Mucosa of descending colon (tissue), 3 donors: ENCODE results near the gene GADD45G. TPM values are rescaled to one million over a fixed set of nuclear protein-coding genes. Genes with fewer than 3 reads are reported as not detected.
A peak's percentile ranks its signal among the peaks of the same experiment; 100 is the strongest.

Source experiments
- ATAC-seq: fragments of 200-7000 bp; cut with Tn5 transposase; one replicate; pipeline ENCODE4 v1.9.1; 2020; ENCODE audit warnings: mild to moderate bottlenecking, moderate library complexity
- DNase-seq, 3 donors: peaks; one replicate each; pipeline ENCODE4 v3.0.0-alpha.2; 2020
- H3K36me3 ChIP-seq: fragments of 200-600 bp; one replicate; pipeline ENCODE4 v1.8.0; 2021; ENCODE audit warnings: low read depth, mild to moderate bottlenecking
- H3K4me1 ChIP-seq: fragments of 200-600 bp; one replicate; pipeline ENCODE4 v1.8.0; 2021; ENCODE audit warnings: low read depth, mild to moderate bottlenecking
- H3K4me3 ChIP-seq: fragments of 200-600 bp; one replicate; pipeline ENCODE4 v1.8.0; 2021; ENCODE audit warnings: mild to moderate bottlenecking
- H3K9me3 ChIP-seq: fragments of 200-600 bp; one replicate; pipeline ENCODE4 v1.8.0; 2021; ENCODE audit warnings: mild to moderate bottlenecking
- CTCF ChIP-seq: fragments of 200-600 bp; IDR thresholded peaks from one replicate; pipeline ENCODE4 v1.8.0; 2022; ENCODE audit warnings: antibody characterized with exemption, mild to moderate bottlenecking
- intact Hi-C, 2 donors: fragments of 100-400 bp; cut with DNase I in 1 of 2; cut with micrococcal nuclease in 1 of 2; formaldehyde crosslinking; loops; one replicate each; pipeline versions ENCODE4 v1.11.0 to v1.11.1; 2022; cut with DNase I, micrococcal nuclease
- total RNA-seq, 3 donors: library from RNA; stranded (reverse); fragmentation: NEBNext Ultra II Directional in 2 of 3; extraction: Animal tissue kit (Norgen Biotek cat#: 25700) in 2 of 3; gene quantifications; one replicate each; pipeline versions ENCODE4 v1.2.1 to v1.2.4, GENCODE V29; 2021 to 2023
- donor health status: DM: no; HTN: no; CAD: no; lungs with moderate emphysema.
- donor health status: DM: no; HTN: no; CAD: no.
- donor health status: DM: no; HTN: yes; CAD: no.

Gene GADD45G
- total RNA-seq, 3 donors from 2014 or later = 5.4 to 18.4 (median 6.6) TPM

GRCh38 chr9:89602978-89603766 lies 1.6 kb upstream of the GADD45G start:
- TF ChIP-seq CTCF = peak; percentile 75
- H3K4me3 ChIP-seq = no peak overlapping the region
- H3K4me1 ChIP-seq = peaks cover 16% of the 10 kb centered on the region
- no peaks in the 10 kb centered on the region for H3K36me3 ChIP-seq
- intact Hi-C loops = loop anchor here (2.0 to 10.0 kb wide), 2 partner anchors 402 to 500 kb away; no protein-coding TSS in a partner anchor
- H3K9me3 ChIP-seq = no peaks in the 10 kb centered on the region
- peak; percentile 92 to 96 (median 95) for DNase-seq
- peak; percentile 49 for ATAC-seq

GRCh38 chr9:89603767-89604665 lies 796 bp upstream of the GADD45G start:
- Histone ChIP-seq H3K9me3 (no peaks in the 10 kb centered on the region), H3K4me1 (peaks cover 16% of the 10 kb centered on the region), H3K36me3 (no peaks in the 10 kb centered on the region), H3K4me3 (no peak overlapping the region)
- ATAC-seq (peak; percentile 37), DNase-seq (peak; percentile 83 to 87 (median 87))
- no peak for TF ChIP-seq CTCF
- intact Hi-C loops = loop anchor here (2.0 to 10.0 kb wide), 2 partner anchors 401 to 499 kb away; no protein-coding TSS in a partner anchor

GRCh38 chr9:89605465-89606048 lies 745 bp downstream of the GADD45G start:
- no peak for TF ChIP-seq CTCF
- peaks cover 16% of the 10 kb centered on the region for H3K4me1 ChIP-seq
- intact Hi-C loops = loop anchor here in 1 of 2 donors (10.0 kb wide), 1 partner anchor 399 kb away; no protein-coding TSS in a partner anchor
- H3K4me3 ChIP-seq = peak overlapping the region; percentile 64
- ATAC-seq (peak; percentile 54), DNase-seq (peak; percentile 68 to 85 (median 76))
- H3K9me3 ChIP-seq = no peaks in the 10 kb centered on the region
- no peaks in the 10 kb centered on the region for H3K36me3 ChIP-seq

- TF ChIP-seq CTCF = no peak
- no peaks in the 10 kb centered on the region for H3K9me3 ChIP-seq
- H3K4me3 ChIP-seq = peak overlapping the region; percentile 64
- intact Hi-C loops = loop anchor here in 1 of 2 donors (10.0 kb wide), 1 partner anchor 399 kb away; no protein-coding TSS in a partner anchor
- ATAC-seq = peak; percentile 78
- no peaks in the 10 kb centered on the region for H3K36me3 ChIP-seq
- H3K4me1 ChIP-seq = peaks cover 16% of the 10 kb centered on the region
- peak; percentile 80 to 90 (median 86) for DNase-seq
These were observed 1.3 kb downstream of the GADD45G start for GRCh38 chr9:89606049-89606623.
